Endothelial cell of umbilical vein (primary cell): Measurements from ENCODE around the gene WNT9B. TPM values are rescaled to one million over a fixed set of nuclear protein-coding genes. Genes with fewer than 3 reads are reported as not detected.

ENCODE experiments used
- BruUV-seq: library from RNA; stranded (reverse); fragments of 400-500 nt; replicated peaks from 2 replicates; lab custom pipeline; 2021; lab: Mats Ljungman, UMichigan
- CTCF ChIA-PET: fragments of 300-600, 350-600 bp; sonication (Branson Sonifier 250); formaldehyde crosslinking; loops from one replicate; lab custom pipeline; 2021; ENCODE audit warnings: antibody characterized with exemption, inconsistent platforms; lab: Charles Lee
- POLR2A ChIA-PET: fragments of 300-600, 350-600 bp; sonication (Branson Sonifier 250); formaldehyde crosslinking; loops from one replicate; lab custom pipeline; 2021; ENCODE audit warnings: antibody characterized with exemption, inconsistent platforms; lab: Charles Lee
- DNase-seq: peaks from one replicate; pipeline ENCODE4 v3.0.0-alpha.2; 2011; ENCODE audit warnings: low read depth, low spot score
- FAIRE-seq: peaks from 2 replicates; lab custom pipeline; 2011; peaks lifted over from hg19 to GRCh38; lab: Jason Lieb, UNC
- H2AFZ ChIP-seq: 2 replicates; pipeline ENCODE4 v1.6.0; 2012; ENCODE audit warnings: low read depth, low read length, control low read depth, inconsistent platforms
- H3K27ac ChIP-seq: 2 replicates; pipeline ENCODE4 v1.5.1; 2011; ENCODE audit warnings: low read depth, mild to moderate bottlenecking, control low read depth, low read length, moderate library complexity; ENCODE audit not compliant: insufficient read depth
- H3K27me3 ChIP-seq, 2 experiments: 2 replicates each; pipeline versions ENCODE4 v1.6.0 to v1.6.1; 2011; ENCODE audit warnings: low read length in 2 of 2, mixed read lengths in 1 of 2; ENCODE audit not compliant: control insufficient read depth in 2 of 2, insufficient read depth in 2 of 2
- H3K36me3 ChIP-seq, 2 experiments: 2 replicates in 1 of 2; 3 replicates in 1 of 2; pipeline ENCODE4 v1.5.1; 2011; ENCODE audit warnings: low read length in 2 of 2, mild to moderate bottlenecking in 1 of 2, moderate library complexity in 1 of 2; ENCODE audit not compliant: control insufficient read depth in 2 of 2, insufficient read depth in 2 of 2; ENCODE audit errors: extremely low read depth in 1 of 2
- H3K4me1 ChIP-seq: 3 replicates; pipeline ENCODE4 v1.5.1; 2011; ENCODE audit warnings: mild to moderate bottlenecking, low read length; ENCODE audit not compliant: control insufficient read depth, insufficient read depth; ENCODE audit errors: extremely low read depth
- H3K4me2 ChIP-seq: 2 replicates; pipeline ENCODE4 v1.6.1; 2011; ENCODE audit warnings: low read length, control low read depth, mixed read lengths; ENCODE audit not compliant: insufficient read depth
- H3K4me3 ChIP-seq, 3 experiments: fragments of 200-600 bp in 1 of 3; sonication (generic), shearing (Covaris generic) in 1 of 3; replicated peaks in 1 of 3; 2 replicates each; pipeline ENCODE4 v1.5.1; 2011 to 2016; ENCODE audit warnings: control low read depth in 3 of 3, low read length in 3 of 3, mild to moderate bottlenecking in 2 of 3, inconsistent platforms in 1 of 3, low read depth in 1 of 3, moderate library complexity in 1 of 3; ENCODE audit not compliant: insufficient read depth in 1 of 3
- H3K79me2 ChIP-seq: 2 replicates; pipeline ENCODE4 v1.6.0; 2012; ENCODE audit warnings: low read length, inconsistent platforms; ENCODE audit not compliant: control insufficient read depth, insufficient read depth
- H3K9ac ChIP-seq: replicated peaks from 2 replicates; pipeline ENCODE3; 2011; ENCODE audit warnings: low read length, control low read depth; ENCODE audit not compliant: insufficient read depth; ENCODE audit errors: extremely low read depth
- H3K9me1 ChIP-seq: replicated peaks from 3 replicates; pipeline ENCODE4 v1.6.0; 2011; ENCODE audit warnings: mild to moderate bottlenecking, low read length; ENCODE audit not compliant: control insufficient read depth, insufficient read depth; ENCODE audit errors: extremely low read depth
- H3K9me3 ChIP-seq: replicated peaks from 2 replicates; pipeline ENCODE4 v1.5.1; 2012; ENCODE audit warnings: low read length, inconsistent platforms; ENCODE audit not compliant: control insufficient read depth, insufficient read depth
- H4K20me1 ChIP-seq: replicated peaks from 2 replicates; pipeline ENCODE3; 2011; ENCODE audit warnings: mild to moderate bottlenecking, low read length; ENCODE audit not compliant: control insufficient read depth, insufficient read depth; ENCODE audit errors: extremely low read depth
- EZH2 ChIP-seq: IDR thresholded peaks from 2 replicates; pipeline ENCODE4 v1.6.1; 2012; ENCODE audit warnings: borderline replicate concordance, low read depth, mild to moderate bottlenecking, moderate library complexity, low read length, inconsistent platforms; ENCODE audit not compliant: severe bottlenecking
- FOS ChIP-seq: IDR thresholded peaks from 2 replicates; pipeline ENCODE4 v1.6.1; 2011; ENCODE audit warnings: mild to moderate bottlenecking, low read length, moderate library complexity, borderline replicate concordance; ENCODE audit not compliant: insufficient read depth
- GATA2 ChIP-seq: IDR thresholded peaks from 2 replicates; pipeline ENCODE4 v1.7.0; 2011; ENCODE audit warnings: low read depth, mild to moderate bottlenecking, moderate library complexity, mixed read lengths, low read length; ENCODE audit not compliant: insufficient read length, insufficient read depth
- JUN ChIP-seq: IDR thresholded peaks from 2 replicates; pipeline ENCODE4 v1.6.1; 2011; ENCODE audit warnings: borderline replicate concordance, low read depth; ENCODE audit not compliant: insufficient read length, insufficient read depth
- MAX ChIP-seq: IDR thresholded peaks from 2 replicates; pipeline ENCODE4 v1.6.1; 2011; ENCODE audit not compliant: insufficient read depth, insufficient read length
- MYC ChIP-seq: IDR thresholded peaks from one replicate; pipeline ENCODE4 v1.6.1; 2011; ENCODE audit warnings: mild to moderate bottlenecking, low read depth, low read length
- POLR2A ChIP-seq: IDR thresholded peaks from 2 replicates; pipeline ENCODE4 v1.6.1; 2012; ENCODE audit warnings: low read depth, mild to moderate bottlenecking, control low read depth, low read length
- POLR2AphosphoS5 ChIP-seq: IDR thresholded peaks from 2 replicates; pipeline ENCODE4 v1.6.1; 2012; ENCODE audit warnings: low read depth, mild to moderate bottlenecking, control low read depth, low read length, moderate library complexity; ENCODE audit not compliant: insufficient read depth
- dilution Hi-C: fragments of 300-500 bp; cut with MboI; formaldehyde crosslinking; loops from one replicate; pipeline ENCODE4 v1.15.0; 2019; ENCODE audit warnings: low sequenced_read_pairs; ENCODE audit not compliant: extremely low pct_ligation_motif_present
- intact Hi-C: fragments of 100-400 bp; cut with micrococcal nuclease; formaldehyde crosslinking; loops from one replicate; pipeline ENCODE4 v1.10.0; 2022
- polyA plus RNA-seq, 4 experiments: library from polyadenylated mRNA; depleted of rRNA in 3 of 4; stranded (reverse) in 3 of 4; unstranded in 1 of 4; fragments of >200 nt; gene quantifications; 2 replicates each; pipeline versions ENCODE4 v1.2.1 to v1.2.3, GENCODE V29; 2011 to 2012; ENCODE audit warnings: missing spikeins in 1 of 4
- total RNA-seq: library from RNA; stranded (reverse); gene quantifications from 2 replicates; pipeline ENCODE4 v1.2.3, GENCODE V29; 2021
- TF ChIP-seq, protein P1 (sequence below), 2 donors: IDR thresholded peaks; 1 replicate in 1 of 2; 2 replicates in 1 of 2; pipeline ENCODE4 v1.5.1; 2011; ENCODE audit warnings: low read length in 2 of 2, mild to moderate bottlenecking in 2 of 2, moderate library complexity in 2 of 2, control low read depth in 1 of 2, inconsistent platforms in 1 of 2, low read depth in 1 of 2; ENCODE audit not compliant: insufficient read depth in 1 of 2; ENCODE audit errors: extremely low read depth in 1 of 2

Gene WNT9B
- total and polyA plus RNA-seq, 2 donors (not counting 3 experiments of a cell fraction or from before 2014, with no cell fraction given) = not detected

- DNase-seq = no peak
- POLR2A ChIA-PET = no interaction called here
- dilution Hi-C loops = no loop called here
Observed at GRCh38 chr17:46874906-46875305, 23.5 kb downstream of the WNT9B start.

More at GRCh38 chr17:46874906-46875305, 23.5 kb downstream of the WNT9B start:
- H3K9me1 ChIP-seq = no peaks in the 10 kb centered on the region
- no peaks in the 10 kb centered on the region for H3K36me3 ChIP-seq
- H3K27me3 ChIP-seq = no peaks in the 10 kb centered on the region
- no peak overlapping the region for H3K27ac ChIP-seq
- no peak for TF ChIP-seq MYC
- no peak for TF ChIP-seq POLR2AphosphoS5
- TF ChIP-seq MAX = no peak
- TF ChIP-seq EZH2 = no peak
- TF ChIP-seq GATA2 = no peak
- TF ChIP-seq POLR2A = no peak
- TF ChIP-seq, protein P1, sequence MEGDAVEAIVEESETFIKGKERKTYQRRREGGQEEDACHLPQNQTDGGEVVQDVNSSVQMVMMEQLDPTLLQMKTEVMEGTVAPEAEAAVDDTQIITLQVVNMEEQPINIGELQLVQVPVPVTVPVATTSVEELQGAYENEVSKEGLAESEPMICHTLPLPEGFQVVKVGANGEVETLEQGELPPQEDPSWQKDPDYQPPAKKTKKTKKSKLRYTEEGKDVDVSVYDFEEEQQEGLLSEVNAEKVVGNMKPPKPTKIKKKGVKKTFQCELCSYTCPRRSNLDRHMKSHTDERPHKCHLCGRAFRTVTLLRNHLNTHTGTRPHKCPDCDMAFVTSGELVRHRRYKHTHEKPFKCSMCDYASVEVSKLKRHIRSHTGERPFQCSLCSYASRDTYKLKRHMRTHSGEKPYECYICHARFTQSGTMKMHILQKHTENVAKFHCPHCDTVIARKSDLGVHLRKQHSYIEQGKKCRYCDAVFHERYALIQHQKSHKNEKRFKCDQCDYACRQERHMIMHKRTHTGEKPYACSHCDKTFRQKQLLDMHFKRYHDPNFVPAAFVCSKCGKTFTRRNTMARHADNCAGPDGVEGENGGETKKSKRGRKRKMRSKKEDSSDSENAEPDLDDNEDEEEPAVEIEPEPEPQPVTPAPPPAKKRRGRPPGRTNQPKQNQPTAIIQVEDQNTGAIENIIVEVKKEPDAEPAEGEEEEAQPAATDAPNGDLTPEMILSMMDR (IDR thresholded peaks at IDR 0.05; ENCODE audit: extremely low read depth in 1 of 2, insufficient read depth in 1 of 2, low read depth in 1 of 2, low read length in 2 of 2) = no peak
- TF ChIP-seq JUN = no peak
- TF ChIP-seq FOS = no peak
- no peaks in the 10 kb centered on the region for H3K9me3 ChIP-seq
- no peak for FAIRE-seq
- no peaks in the 10 kb centered on the region for H4K20me1 ChIP-seq
- no peak overlapping the region for H3K4me3 ChIP-seq
- H3K79me2 ChIP-seq = no peaks in the 10 kb centered on the region
- intact Hi-C loops = no loop called here
- H3K9ac ChIP-seq = no peak overlapping the region
- H3K4me1 ChIP-seq = no peaks in the 10 kb centered on the region
- no TSS peak for BruUV-seq
- H2AFZ ChIP-seq = no peak overlapping the region
- CTCF ChIA-PET = no interaction called here
- no peak overlapping the region for H3K4me2 ChIP-seq
